ENCODE data around the gene PTTG1IP.
"Not testable (repeated sequence)": the region's sequence is repeated elsewhere in the genome, so short reads cannot be mapped to it uniquely, and the experiment has no call there.

The PTTG1IP gene

GRCh38 chr21:44873356-44874239, at the start of gene PTTG1IP:
Gene PTTG1IP, minus strand, starts transcription at chr21:44873690. Its CDS starts 74 bp downstream, at chr21:44873616.
- DNase-seq, result peak; percentile 93

DNA sequence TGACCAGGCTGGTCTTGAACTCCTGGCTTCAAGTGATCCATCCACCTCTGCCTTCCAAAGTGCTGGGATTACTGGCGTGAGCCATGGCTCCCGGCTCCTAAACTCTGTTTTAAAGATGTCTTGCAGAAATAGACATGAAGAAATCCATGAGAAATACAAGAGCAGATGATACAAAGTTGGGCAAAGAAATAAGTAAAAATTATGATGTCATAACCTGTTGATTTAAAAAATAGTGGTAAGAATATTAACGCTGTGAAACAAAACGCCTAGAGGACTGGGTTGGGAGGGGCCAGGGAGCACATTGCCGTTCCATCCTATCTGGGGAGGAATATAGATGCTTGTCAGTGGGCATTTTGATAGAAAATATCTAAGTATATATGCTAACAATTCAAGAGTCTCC, 48.4 kb upstream of the PTTG1IP start:
- no peak for DNase-seq

DNA sequence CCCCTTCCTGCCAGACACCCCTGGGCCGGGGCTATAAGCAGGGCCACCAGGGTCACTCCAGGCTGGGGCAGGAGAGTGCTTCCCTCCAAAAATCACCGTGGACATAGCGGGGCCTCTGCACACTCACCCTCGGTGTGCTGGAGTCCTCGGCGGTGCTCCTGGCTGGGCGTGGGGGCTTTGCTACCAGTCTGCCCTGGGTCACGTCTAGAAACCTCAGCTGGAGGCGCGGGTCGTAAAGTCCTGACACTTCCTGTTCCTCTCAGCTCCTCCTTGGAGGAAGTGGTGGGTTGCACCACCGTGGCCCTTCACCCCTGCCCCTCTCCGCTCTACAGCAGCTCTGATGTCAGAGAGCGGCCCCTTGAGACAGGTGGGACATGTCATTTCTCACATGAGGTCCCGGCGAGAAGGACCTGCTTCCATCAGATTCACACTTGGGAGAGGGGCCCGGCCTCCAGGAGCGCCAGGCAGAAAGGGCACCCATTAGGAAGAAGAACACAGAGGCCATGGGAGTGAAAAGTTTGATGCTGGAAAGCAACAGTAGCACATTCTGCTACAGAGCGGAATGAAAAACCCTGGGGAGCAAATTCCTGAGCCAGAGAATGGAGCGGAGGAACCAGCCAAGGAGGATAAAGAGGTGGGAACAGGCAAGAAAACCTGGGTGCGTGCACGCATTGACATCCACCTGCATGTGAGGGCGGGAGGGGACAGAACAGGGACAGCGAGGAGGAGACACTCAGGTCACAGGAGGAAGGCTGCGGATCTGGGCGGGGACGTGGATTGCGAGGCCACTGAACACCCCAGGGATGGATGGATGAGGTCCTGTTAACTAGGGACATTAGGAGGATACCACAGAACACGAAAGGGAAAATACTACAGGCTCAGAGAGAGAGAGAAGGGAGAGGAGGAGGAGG, 47.5 kb upstream of the PTTG1IP start, which contains the start of gene ITGB2:
ITGB2 (minus strand) TSS at position 206 of the 911 bp plus-strand sequence. CDS start 10,117 bp downstream, outside the sequence.
- no peak for DNase-seq

DNA sequence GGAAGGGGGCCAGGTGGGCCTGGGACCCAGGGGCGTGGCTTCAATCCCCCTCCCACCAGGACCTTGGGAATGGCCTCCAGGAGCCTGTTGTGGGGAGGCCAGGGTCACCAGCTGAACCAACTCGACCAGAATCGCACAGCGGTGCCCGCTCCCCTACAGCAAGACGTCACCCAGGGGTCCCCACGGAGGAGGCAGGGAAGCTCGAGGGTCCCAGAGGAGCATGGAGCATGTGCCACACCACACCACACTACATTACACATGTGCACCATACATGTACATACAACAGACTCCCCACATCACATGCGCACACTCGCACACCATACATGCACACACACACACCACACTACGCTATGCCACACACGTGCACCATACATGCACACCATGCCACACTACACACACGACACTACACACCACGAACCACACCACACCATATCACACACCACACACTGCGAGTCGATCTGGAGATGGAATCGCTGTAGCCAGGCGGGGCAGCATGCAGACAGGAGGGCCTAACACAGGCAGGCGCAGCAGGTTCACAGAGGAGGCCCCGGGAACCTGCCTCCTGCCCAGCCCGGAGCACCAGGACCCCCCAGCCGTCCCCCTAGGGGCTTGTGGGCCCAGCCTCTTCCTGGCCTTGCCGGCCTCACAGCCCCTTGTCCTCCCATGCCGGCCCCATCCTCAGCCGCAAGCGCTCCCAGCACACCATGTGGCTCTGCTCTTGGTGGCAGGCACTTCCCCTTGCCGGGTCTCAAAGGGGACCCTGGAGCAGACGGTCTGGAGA, 46.6 kb upstream of the PTTG1IP start:
- DNase-seq, result no peak

DNA sequence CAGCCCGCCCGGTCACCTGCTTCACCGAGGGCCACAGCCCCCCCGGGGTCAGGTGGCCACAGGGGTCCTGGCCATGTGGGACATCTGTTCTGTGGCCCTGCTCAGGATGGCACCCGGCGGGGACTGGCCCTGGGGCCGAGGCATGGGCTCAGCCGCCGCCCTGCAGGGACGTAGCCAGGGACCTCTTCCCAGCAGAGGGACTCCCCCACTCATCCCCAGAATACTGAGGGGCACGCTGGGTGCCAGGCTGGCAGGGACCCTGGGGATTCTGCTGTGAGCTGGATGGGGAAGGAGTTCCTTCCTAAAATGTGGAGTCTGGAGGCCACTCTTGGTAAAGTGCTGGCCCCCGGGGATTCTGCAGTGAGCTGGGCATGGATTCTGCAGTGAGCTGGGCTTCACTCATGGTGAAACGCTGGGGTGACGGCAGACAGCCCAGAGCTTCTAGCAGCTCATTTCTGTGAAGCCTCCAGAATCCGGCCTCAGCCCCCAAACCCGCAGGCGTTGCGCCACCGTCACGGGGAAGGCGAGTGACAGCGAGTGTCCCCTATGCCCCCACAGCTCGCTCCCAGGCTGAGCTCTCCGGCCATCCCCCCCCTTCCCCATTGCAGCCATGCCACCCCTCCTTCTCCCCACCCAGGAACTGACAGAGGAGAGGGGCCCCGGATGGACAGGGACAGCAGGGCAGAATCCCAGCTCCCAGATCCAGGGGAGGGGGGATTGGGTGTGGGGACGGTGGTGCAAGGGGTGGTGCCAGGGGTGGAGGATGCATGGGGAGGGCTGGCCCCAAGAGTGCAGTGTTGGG, 45.8 kb upstream of the PTTG1IP start:
- no peak for DNase-seq

GRCh38 chr21:44918581-44919033, 45.1 kb upstream of the PTTG1IP start:
- no peak for DNase-seq

GRCh38 chr21:44918107-44918470, 44.6 kb upstream of the PTTG1IP start:
- no peak for DNase-seq

- no peak for DNase-seq
These were observed 44.1 kb upstream of the PTTG1IP start for GRCh38 chr21:44917446-44918106.

DNA sequence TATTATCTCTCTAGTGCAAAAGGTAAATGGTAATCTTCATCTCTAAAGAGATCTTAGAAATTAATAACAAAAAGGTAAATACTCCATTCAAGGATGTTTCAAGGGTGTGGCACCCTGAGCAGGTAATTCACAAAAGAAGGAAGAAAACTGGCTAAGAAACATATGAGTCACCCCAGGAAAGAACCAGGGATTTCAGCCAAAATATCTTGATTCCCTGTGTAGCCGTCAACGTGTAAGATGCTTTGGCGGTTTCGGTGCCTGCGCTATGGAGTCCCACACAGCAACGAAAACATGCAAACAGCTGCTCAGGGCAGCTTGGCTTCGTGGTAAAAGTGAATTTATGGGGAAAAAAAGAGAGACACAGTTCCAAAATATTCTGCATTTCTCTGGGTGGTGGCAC, 43.5 kb upstream of the PTTG1IP start:
- DNase-seq, result no peak

- no peak for DNase-seq
These were observed 40.8 kb upstream of the PTTG1IP start for GRCh38 chr21:44914176-44914874.

GRCh38 chr21:44913425-44914175, 40.1 kb upstream of the PTTG1IP start:
- no peak for DNase-seq

DNA sequence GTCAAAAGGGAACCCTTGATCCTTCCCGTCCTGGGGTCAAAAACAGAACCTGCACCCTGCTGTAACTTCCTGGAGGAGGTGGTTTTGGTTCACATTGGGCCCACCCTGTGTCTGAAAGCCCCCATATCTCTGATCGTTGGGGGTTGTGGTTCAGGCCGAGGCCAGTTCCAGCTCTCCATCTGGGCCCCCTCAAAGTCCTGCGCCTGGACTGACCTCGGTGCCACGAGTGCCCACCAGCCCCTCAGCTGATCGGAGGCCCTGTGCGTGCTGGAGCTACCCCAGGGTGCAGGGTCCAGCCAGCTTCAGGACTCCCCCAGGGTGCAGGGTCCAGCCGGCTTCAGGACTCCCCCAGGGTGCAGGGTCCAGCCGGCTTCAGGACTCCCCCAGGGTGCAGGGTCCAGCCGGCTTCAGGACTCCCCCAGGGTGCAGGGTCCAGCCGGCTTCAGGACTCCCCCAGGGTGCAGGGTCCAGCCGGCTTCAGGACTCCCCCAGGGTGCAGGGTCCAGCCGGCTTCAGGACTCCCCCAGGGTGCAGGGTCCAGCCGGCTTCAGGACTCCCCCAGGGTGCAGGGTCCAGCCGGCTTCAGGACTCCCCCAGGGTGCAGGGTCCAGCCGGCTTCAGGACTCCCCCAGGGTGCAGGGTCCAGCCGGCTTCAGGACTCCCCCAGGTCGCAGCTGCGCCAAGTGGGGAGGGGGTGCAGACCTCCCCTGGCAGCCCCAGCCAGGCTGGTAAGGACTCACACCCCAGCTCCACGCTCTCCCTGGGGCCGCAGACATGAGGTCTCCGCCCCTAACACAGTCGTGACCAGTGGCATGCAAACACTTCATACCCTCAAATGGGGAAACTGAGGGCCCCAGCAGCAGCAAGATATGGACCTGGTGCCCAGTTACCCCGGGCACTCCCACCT, 39.3 kb upstream of the PTTG1IP start:
- DNase-seq, result not testable (repeated sequence)

GRCh38 chr21:44912158-44912473, 38.6 kb upstream of the PTTG1IP start:
- no peak for DNase-seq

DNA sequence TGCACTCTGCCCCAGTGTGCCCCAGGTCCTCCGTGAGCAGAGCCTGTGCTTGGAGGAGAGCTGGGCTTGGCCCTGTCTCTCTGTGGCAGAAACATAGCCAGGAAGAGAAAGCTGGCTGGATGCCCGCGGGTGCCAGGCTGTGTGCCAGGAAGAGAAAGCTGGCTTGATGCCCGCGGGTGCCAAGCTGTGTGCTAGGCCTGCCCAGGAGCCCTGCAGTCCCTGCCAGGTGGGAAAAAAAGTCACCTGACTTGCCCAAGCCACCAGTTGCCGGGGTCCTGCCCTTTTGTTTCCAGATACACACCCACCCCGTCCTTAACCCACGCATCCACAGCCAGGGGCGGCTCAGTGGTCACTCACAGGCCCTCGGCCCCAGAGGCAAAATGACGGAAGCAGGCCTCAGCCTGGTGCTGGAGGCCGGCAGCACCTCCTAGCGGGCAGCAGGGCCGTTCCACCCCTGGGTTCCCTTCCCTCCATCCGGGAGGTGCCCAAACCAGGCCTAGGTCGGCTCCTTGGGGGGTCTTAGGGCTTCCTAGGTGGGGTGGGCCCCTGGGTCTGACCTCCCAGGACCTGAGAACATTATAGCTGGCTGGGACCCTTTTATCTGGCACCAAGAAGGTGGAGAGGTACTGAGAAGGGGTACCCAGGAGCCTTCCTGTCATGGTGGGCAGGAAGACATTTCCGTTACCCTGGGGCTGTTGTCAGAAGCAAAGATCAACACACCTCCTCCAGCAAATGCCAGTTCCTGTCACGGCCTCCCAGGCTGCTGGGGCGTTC, 38.1 kb upstream of the PTTG1IP start:
- peak; percentile 81 for DNase-seq

- DNase-seq, result no peak
These were observed 37.5 kb upstream of the PTTG1IP start for GRCh38 chr21:44911068-44911383.

- no peak for DNase-seq
These were observed 37.0 kb upstream of the PTTG1IP start for GRCh38 chr21:44910229-44911067.

DNA sequence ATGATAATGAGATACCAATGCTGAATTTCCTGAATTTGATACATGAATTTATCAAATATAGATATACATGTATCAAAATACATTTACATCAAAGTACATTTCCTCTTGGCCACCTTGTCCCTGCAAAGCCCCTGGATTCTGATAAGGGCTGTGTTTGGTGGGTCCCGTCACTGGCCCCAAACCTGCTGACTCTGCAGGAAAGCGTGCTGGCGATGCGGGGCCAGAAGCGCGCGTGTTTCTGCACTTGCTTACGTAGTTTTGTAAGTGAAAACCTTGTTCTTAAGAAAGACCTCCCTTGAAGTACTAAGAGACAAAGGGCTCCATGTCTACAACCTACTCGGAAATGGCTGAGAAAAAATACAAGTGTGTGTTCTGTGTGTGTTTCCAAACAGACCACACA, 36.2 kb upstream of the PTTG1IP start:
- no peak for DNase-seq

Measured in NCI-H1694 (cell line).